ENCODE results near the gene CACNA1B.
"Not testable (repeated sequence)": the region's sequence is repeated elsewhere in the genome, so short reads cannot be mapped to it uniquely, and the experiment has no call there.

The CACNA1B gene

DNA sequence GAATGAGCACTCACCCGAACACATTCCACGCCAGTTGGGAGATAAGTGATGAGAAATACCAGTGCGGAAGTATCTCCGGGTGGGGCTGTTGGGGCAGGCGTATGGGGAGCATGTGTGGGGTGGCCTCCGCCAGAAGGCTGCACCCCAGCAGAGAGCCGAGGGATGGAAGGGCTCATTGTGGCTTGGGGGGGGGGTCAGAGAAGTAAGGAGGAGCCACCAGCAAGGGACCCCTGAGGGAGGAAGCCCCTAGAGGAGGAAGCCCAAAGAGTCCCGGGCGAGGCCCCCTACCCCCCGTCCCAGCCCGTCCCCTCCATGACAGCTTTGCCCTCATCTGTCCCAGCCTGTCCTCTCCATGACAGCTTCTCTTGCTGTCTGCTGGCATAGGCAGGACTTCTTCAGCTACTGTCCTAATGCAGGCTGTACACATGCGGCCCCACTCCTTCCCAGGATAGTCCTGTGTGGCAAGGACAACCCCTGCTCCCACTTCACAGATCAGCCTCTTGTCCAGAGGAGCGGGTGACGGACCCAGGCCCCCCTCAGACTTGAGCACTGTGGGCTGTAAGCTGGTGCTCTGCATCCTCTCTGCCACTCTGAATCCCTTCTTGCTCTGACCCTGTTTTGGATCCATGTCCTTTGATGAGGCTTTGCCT is 239.6 kb downstream of the CACNA1B start:
- DNase-seq (ENCODE audit: low read depth) = no peak

GRCh38 chr9:138117836-138118235 is 240.3 kb downstream of the CACNA1B start:
- no peak for DNase-seq (ENCODE audit: low read depth)

- no peak for DNase-seq (ENCODE audit: low read depth)
Measured at GRCh38 chr9:138118601-138119071, 241.1 kb downstream of the CACNA1B start.

DNA sequence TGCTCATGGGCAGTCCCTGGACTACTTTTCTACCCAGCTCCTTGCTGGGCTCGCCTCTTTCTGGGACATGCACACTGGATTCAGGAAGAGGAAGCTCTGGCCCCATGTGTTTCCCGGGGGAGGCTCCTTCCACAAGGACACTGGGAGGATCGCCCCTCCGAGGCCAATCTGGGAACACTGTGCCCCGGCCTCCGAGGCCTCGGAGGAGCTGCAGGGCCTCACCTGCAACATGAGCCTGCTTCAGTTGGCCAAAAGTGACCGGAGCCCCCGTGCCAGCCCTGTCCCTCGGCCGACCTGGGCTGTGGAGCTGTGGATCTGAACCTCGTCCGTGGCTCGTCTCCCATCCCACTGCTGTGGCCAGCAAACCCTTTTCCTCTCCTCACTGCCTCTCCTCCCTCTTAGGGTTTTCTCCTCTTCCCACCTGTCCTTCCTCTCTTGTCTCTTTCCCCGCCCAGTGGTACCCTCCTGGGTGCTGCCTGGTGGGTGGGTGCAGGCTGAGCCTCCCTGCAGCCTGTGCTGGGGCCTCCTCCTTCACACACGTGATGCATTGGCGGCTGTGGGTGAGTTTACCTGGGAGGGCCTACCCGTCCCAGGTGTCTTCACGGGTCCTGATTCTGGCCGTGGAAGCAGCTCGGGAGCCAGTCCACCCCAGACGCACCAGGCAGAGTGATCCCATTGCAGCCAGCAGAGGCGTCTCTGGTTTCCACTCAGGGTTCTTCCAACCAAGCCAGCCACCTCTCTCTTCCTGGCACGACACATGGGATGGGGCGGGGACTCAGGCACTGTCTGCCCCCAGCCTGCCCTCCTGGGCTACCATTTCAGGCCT is 241.8 kb downstream of the CACNA1B start:
- no peak for DNase-seq (ENCODE audit: low read depth)

- no peak for DNase-seq (ENCODE audit: low read depth)
Measured at GRCh38 chr9:138120072-138120471, 242.5 kb downstream of the CACNA1B start.

- DNase-seq (ENCODE audit: low read depth) = no peak
Measured at GRCh38 chr9:138120511-138121437, 243.2 kb downstream of the CACNA1B start.

GRCh38 chr9:138121438-138122050 is 244.0 kb downstream of the CACNA1B start:
- DNase-seq (ENCODE audit: low read depth) = no peak

DNA sequence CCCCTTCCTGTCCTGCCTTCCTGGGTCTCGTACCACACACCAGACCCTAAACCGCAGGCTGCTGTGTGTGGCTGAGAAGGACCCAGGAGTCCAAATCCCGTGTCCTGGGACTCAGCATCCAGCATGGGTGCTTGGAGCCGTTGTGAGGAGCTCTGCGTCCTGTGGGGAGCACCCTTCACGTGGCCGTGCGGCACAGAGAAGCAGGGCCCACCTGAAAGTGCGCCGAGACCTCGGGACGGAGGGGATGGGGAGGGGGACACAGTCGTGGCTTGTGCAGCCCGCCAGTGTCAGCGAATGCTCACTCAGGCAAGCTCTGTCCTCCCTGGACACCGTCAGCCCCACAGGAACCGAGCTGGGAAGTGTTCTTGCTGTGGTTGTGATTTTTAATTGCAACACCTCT is 244.6 kb downstream of the CACNA1B start:
- DNase-seq (ENCODE audit: low read depth) = no peak

DNA sequence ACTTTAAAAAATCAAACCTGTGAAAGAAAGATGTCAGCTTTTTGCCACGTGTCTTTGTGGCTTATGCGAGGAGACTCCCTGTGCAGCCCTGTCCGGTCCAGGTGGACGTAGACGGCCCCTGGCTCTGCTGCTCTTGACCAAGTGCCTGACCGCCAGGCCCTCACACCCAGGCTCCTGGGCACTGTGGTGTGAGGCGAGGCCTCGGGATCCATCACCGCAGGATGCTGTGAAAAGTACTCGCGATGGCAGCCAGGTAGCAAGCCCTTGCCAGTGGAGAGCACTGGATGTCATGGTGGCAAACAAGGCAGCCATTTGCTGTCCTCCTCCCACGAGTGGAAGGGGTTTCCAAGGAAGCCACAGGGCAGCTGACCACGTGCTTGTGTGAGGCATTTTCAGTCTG is 245.1 kb downstream of the CACNA1B start:
- no peak for DNase-seq (ENCODE audit: low read depth)

GRCh38 chr9:138123086-138123485 is 245.5 kb downstream of the CACNA1B start:
- no peak for DNase-seq (ENCODE audit: low read depth)

DNA sequence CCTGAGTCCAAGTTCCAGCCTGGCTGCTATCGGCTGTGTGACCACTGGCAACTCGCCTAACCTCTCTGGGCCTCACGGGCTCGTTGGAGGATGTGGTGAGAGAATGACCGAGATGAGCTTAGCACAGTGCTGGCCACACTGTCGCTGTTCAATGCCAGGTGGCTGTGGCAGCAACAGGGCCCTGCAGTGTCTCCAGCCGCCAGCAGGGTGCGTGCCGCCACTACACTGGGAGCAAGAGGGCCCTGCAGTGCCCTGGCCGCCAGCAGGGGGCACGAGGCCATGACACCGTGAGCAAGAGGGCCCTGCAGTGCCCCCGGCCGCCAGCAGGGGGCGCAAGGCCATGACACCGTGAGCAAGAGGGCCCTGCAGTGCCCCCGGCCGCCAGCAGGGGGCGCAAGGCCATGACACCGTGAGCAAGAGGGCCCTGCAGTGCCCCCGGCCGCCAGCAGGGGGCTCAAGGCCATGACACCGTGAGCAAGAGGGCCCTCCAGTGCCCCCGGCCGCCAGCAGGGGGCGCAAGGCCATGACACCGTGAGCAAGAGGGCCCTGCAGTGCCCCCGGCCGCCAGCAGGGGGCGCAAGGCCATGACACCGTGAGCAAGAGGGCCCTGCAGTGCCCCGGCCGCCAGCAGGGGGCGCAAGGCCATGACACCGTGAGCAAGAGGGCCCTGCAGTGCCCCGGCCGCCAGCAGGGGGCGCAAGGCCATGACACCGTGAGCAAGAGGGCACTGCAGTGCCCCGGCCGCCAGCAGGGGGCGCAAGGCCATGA is 248.7 kb downstream of the CACNA1B start:
- DNase-seq (ENCODE audit: low read depth) = not testable (repeated sequence)

- not testable (repeated sequence) for DNase-seq (ENCODE audit: low read depth)
Measured at GRCh38 chr9:138126858-138127584, 249.4 kb downstream of the CACNA1B start.

- DNase-seq (ENCODE audit: low read depth) = not testable (repeated sequence)
Measured at GRCh38 chr9:138128027-138128426, 250.4 kb downstream of the CACNA1B start.

DNA sequence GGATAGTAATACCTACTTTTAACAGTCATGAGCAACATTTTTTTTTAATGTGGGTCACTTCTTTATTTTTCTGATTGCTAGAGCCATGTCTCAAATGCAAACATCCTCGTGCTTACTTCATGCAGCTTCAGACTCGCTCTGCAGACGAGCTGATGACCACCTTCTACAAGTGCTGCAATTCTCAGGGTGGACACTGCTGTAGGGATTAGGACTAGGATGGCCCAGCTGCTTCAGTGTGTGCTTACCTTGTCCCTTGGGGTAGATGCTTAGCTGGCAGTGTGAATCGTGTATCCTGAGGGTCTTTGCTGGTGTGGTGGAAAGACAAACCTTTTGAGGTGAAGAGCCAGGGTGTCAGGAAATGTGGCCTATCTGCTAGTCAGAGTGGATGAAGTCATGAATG is 251.7 kb downstream of the CACNA1B start:
- not testable (repeated sequence) for DNase-seq (ENCODE audit: low read depth)

- DNase-seq (ENCODE audit: low read depth) = not testable (repeated sequence)
Measured at GRCh38 chr9:138132946-138133705, 255.5 kb downstream of the CACNA1B start.

DNA sequence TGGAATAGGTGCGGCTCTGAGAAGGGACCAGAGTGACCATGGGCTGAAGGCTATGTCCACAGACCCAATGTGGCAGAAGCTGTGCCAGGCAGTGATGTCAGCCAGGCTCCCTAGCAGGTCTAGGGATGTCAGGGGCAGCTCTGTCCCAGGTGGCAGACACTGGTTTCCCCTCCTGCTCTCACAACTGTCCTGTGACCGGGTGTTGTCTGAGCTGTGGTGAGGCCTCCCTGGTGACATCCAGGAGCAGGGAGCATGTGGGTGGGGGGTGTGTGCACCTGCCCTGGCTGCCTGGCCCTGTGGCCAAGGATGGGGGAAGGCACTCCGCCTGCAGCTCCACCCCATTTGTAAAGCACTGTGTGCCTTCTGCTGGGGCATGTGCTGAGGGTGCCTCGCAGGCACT is 257.0 kb downstream of the CACNA1B start:
- not testable (repeated sequence) for DNase-seq (ENCODE audit: low read depth)

DNA sequence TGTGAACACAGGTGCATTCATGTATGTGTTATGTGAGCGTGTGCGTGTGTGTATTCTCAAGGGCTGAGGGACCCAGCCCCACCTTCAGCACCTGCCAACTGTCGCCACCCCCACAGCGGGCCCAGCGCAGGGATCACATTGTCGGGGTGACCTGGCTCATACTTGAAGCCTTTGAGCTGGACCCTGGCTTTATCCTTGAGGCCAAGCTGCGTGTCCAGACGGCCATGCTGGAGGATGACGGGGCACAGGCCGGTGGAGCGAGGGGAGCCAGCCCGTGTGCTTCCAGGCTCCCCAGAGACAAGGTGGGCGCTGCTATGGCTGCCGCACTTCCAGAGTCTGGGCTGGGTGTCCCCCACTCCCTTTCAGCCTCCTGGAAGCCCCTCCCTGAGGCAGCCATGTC is 261.5 kb downstream of the CACNA1B start:
- DNase-seq (ENCODE audit: low read depth) = not testable (repeated sequence)

DNA sequence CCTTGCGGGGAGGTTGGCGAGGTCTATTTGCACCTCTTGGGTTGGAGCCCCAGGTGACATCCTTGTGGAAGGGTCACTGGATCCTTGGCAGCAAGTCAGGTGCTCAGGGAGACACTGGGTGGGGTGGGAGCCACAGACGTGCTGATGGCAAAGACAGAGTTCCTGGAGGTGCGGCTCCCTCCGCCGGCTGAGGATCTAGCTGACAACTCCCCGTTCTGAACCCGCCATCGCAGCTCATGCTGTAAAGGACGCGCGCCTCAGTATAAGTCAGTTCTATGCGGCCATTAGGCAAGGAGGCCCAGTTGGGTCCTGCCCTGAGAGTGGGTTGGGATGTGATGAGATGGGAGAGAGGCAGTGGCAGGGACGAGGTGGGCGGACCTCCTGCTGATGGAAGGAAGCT is 263.4 kb downstream of the CACNA1B start:
- not testable (repeated sequence) for DNase-seq (ENCODE audit: low read depth)

DNA sequence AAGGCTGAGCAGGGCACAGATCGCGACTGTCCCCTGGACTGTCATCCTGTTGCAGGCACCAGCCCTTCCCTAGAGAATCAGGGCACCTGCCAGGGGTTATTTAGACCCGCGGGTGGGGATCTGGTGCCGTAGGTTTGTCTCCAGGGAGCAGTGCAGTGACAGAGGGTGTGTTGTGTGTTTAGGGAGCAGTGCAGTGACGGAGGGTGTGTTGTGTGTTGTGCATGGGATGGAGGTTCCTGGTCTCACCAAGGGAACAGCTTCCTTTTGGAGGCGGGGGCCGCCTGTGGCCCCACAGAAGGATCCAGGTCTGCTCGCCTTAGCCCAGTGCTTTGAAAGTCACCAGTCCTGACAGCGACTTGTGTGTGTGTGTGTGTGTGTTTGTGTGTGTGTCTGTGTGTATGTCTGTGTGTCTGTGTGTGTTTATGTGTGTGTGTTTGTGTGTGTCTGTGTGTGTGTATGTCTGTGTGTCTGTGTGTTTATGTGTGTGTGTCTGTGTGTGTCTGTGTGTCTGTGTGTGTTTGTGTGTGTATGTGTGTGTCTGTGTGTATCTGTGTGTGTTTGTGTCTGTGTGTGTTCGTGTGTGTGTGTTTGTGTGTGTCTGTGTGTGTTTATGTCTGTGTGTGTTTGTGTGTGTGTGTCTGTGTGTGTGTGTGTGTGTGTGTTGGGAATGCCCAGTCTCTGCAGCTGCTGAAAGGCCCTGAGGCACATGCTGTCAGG is 265.1 kb downstream of the CACNA1B start:
- not testable (repeated sequence) for DNase-seq (ENCODE audit: low read depth)
